GM12872 (cell line): Measurements from ENCODE around the gene ERMAP.

ENCODE experiments used
- CTCF ChIP-seq: IDR thresholded peaks from 3 replicates; pipeline ENCODE4 v1.5.1; 2011; ENCODE audit warnings: low read depth, mild to moderate bottlenecking, low read length, moderate library complexity; ENCODE audit not compliant: insufficient read depth

Gene ERMAP

GRCh38 chr1:42793824-42794223 lies 23.1 kb upstream of the ERMAP start:
- TF ChIP-seq CTCF, result no peak

GRCh38 chr1:42797414-42797813 lies 19.5 kb upstream of the ERMAP start:
- TF ChIP-seq CTCF, result no peak

- no peak for TF ChIP-seq CTCF
These were observed 18.9 kb upstream of the ERMAP start for GRCh38 chr1:42797979-42798378.

- no peak for TF ChIP-seq CTCF
These were observed 15.0 kb upstream of the ERMAP start for GRCh38 chr1:42801832-42802473.

- TF ChIP-seq CTCF, result no peak
These were observed 10.8 kb upstream of the ERMAP start for GRCh38 chr1:42806171-42806570.

- TF ChIP-seq CTCF, result no peak
These were observed 10.3 kb upstream of the ERMAP start for GRCh38 chr1:42806593-42806992.

GRCh38 chr1:42807056-42807668 lies 9.8 kb upstream of the ERMAP start:
- TF ChIP-seq CTCF, result no peak
